Fibroblast of pulmonary artery (primary cell): ENCODE data around the gene PGM5.

ENCODE experiments used
- DNase-seq: peaks from one replicate; pipeline ENCODE4 v3.0.0-alpha.2; 2010; ENCODE audit warnings: low read depth
- H3K4me3 ChIP-seq: replicated peaks from 2 replicates; pipeline ENCODE4 v1.5.1; 2011; ENCODE audit warnings: low read depth, mild to moderate bottlenecking, control low read depth, low read length, moderate library complexity
- TF ChIP-seq, protein P1 (sequence below): IDR thresholded peaks from 2 replicates; pipeline ENCODE4 v1.5.1; 2011; ENCODE audit warnings: mild to moderate bottlenecking, control low read depth, low read length, inconsistent platforms; ENCODE audit errors: missing control alignments

The PGM5 gene

DNA sequence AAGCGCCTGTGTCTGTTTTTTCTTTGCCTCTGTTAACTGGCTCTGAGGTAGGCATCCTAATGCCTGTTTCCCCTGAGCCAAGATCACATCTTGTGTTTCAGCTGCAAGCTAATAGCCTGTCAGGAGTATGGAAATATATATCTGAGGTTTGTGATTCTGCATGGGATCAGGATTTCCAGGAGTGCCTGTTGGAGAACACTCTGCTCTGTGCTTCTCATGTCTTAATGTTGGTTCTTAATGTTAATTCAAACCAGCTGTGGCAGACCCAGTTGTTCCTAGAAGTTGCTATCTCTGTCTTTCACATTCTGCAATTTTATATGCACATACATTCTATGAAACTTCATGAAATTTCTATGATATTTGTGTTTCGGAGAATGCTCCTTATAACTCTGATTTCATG, 72.1 kb downstream of the PGM5 start:
- DNase-seq, result no peak
- H3K4me3 ChIP-seq, result no peak overlapping the region
- TF ChIP-seq, protein P1, sequence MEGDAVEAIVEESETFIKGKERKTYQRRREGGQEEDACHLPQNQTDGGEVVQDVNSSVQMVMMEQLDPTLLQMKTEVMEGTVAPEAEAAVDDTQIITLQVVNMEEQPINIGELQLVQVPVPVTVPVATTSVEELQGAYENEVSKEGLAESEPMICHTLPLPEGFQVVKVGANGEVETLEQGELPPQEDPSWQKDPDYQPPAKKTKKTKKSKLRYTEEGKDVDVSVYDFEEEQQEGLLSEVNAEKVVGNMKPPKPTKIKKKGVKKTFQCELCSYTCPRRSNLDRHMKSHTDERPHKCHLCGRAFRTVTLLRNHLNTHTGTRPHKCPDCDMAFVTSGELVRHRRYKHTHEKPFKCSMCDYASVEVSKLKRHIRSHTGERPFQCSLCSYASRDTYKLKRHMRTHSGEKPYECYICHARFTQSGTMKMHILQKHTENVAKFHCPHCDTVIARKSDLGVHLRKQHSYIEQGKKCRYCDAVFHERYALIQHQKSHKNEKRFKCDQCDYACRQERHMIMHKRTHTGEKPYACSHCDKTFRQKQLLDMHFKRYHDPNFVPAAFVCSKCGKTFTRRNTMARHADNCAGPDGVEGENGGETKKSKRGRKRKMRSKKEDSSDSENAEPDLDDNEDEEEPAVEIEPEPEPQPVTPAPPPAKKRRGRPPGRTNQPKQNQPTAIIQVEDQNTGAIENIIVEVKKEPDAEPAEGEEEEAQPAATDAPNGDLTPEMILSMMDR, result no peak

GRCh38 chr9:68429631-68430030, 73.2 kb downstream of the PGM5 start:
- TF ChIP-seq, protein P1, result no peak
- no peak overlapping the region for H3K4me3 ChIP-seq
- no peak for DNase-seq

- H3K4me3 ChIP-seq, result no peak overlapping the region
- DNase-seq, result no peak
- TF ChIP-seq, protein P1, result no peak
Measured at GRCh38 chr9:68431307-68431706, 74.9 kb downstream of the PGM5 start.

- no peak overlapping the region for H3K4me3 ChIP-seq
- TF ChIP-seq, protein P1, result no peak
- no peak for DNase-seq
Measured at GRCh38 chr9:68433531-68434110, 77.2 kb downstream of the PGM5 start.

- TF ChIP-seq, protein P1, result no peak
- H3K4me3 ChIP-seq, result no peak overlapping the region
- no peak for DNase-seq
Measured at GRCh38 chr9:68437785-68438184, 81.4 kb downstream of the PGM5 start.

GRCh38 chr9:68443624-68444023, 87.2 kb downstream of the PGM5 start:
- DNase-seq, result no peak
- TF ChIP-seq, protein P1, result no peak
- H3K4me3 ChIP-seq, result no peak overlapping the region

DNA sequence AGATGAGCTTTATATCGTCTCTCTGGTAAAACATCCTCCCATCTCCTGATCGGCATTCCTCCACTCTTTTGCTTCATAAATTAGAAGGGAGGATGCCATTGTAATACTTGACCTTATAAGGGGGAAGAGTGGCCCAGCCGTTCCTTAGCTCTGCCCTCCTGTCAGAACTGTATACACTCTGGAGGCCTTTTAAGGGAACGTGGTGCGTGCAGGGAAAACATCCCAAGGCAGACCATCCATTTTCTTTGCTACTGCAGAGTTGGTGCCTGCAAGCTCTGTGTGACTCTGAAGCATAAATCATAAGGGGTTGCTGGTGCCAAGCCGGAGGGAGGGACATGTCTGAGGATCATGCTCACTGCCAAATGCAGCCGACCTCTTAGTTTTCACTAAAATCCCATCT, 90.4 kb downstream of the PGM5 start:
- H3K4me3 ChIP-seq, result no peak overlapping the region
- DNase-seq, result no peak
- TF ChIP-seq, protein P1, result no peak
